SW 1271 (cell line): Measurements from ENCODE around the gene PRPH.
A peak's percentile ranks its signal among the peaks of the same experiment; 100 is the strongest.

Experiments used
- DNase-seq, 2 experiments: peaks; one replicate each; lab custom pipeline; 2025; lab: John Stamatoyannopoulos, UW

PRPH gene

DNA sequence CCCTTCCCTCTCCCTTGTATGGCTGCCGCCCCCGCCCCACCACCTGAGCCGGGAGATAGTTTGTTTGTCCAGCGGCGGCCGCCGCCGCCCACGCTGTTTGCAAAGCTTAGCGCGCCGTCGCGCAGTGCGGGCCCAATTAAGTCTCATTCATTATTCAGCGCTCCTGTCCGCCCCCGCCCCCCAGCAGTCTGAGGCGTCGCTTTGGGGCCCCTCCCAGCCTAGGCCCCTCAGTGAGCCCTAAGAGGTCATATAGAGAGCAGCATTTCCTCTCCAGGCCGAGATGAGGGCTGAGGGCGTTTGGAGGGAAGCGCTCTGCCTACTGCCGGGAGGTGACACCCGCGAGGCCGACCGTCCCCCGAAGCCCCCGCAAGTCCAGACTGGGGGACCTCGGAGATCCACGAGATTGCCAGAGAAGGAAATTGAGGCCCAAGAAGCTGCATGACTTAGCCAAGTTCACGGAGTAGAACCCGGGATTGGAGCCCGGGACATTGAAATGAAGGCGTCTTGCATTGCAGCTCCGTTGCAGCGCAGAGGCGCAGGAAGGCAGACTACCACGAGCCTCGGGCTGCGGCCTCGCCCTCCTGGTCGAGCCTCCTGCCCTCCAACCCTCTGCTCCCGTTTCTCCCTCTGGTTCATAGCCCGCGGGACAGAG lies 51.8 kb downstream of the PRPH start, which contains the start of gene DNAJC22:
Gene DNAJC22, plus strand, starts transcription at position 230 of the 652 bp plus-strand sequence. CDS start 1,985 bp downstream, outside the sequence.
- DNase-seq = no peak

DNA sequence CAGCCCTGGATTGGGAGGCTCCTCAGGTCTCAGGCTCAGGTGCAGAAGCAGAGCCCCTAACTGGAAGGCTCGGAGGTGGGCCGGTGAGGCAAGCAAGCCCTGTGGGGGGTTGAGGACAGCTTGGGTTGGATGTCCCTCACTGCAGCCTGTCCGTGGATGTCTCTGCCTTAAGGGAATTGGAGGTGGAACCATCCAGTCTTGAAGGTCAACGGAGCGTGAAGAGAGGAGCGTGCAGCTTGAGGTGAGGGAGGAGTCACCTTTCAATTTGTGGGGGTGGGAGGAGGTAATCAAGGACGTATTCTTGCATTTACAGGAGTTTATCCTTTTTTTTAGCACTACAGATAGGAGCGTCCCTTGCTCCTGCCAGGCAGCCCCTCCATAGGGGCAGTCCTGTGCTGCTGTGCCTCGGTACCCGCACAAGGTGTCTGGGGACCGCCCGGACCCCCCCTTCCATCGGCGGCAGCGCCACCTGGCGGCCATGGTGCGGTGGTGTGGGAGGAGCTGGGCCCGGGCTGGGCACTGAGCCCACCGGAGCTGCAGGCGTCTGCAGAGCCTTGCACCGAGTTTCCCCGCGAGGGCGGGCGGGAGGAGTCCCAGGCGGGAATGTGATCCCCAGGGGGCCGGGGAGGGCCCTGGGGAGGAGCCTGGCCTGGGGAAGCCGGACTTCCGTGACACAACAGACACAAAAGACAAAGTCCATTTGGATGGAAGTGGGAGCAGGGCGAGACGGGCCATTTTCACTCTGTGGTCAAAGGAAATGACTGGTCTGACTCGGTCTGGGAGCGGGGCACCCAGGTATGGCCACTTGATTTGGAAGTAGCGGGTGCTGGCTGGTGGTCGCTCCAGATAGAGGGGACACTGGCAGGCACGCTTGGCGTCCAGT lies 52.6 kb downstream of the PRPH start:
- peak in 1 of 2 experiments; percentile 37 for DNase-seq
